GM21367 (cell line): ENCODE data around the gene IGSF22.

Source experiments
- ATAC-seq: cut with Tn5 transposase; IDR thresholded peaks from one replicate; pipeline ENCODE4 v1.9.1; 2021; ENCODE audit not compliant: unreplicated experiment

IGSF22 gene

GRCh38 chr11:18745251-18745650 lies 19.3 kb upstream of the IGSF22 start:
- ATAC-seq, result no peak

- no peak for ATAC-seq
Observed at GRCh38 chr11:18743900-18744514, 18.0 kb upstream of the IGSF22 start.

GRCh38 chr11:18743365-18743764 lies 17.4 kb upstream of the IGSF22 start:
- ATAC-seq, result no peak

- no peak for ATAC-seq
Observed at GRCh38 chr11:18741783-18742182, 15.8 kb upstream of the IGSF22 start.

GRCh38 chr11:18739685-18740084 lies 13.7 kb upstream of the IGSF22 start:
- ATAC-seq, result no peak

GRCh38 chr11:18737642-18738041 lies 11.7 kb upstream of the IGSF22 start:
- ATAC-seq, result no peak

- no peak for ATAC-seq
Observed at GRCh38 chr11:18736590-18737148, 10.7 kb upstream of the IGSF22 start.

GRCh38 chr11:18733202-18733601 lies 7.2 kb upstream of the IGSF22 start:
- no peak for ATAC-seq

GRCh38 chr11:18731949-18732821 lies 6.2 kb upstream of the IGSF22 start:
- ATAC-seq, result no peak

GRCh38 chr11:18731441-18731840 lies 5.5 kb upstream of the IGSF22 start:
- ATAC-seq, result no peak

GRCh38 chr11:18730020-18730419 lies 4.0 kb upstream of the IGSF22 start:
- ATAC-seq, result no peak

GRCh38 chr11:18729426-18729825 lies 3.4 kb upstream of the IGSF22 start:
- ATAC-seq, result no peak

GRCh38 chr11:18728658-18729057 lies 2.7 kb upstream of the IGSF22 start:
- no peak for ATAC-seq

- ATAC-seq, result no peak
Observed at GRCh38 chr11:18727479-18728236, 1.7 kb upstream of the IGSF22 start.

GRCh38 chr11:18723991-18724390 lies 2.0 kb downstream of the IGSF22 start:
- ATAC-seq, result no peak

- ATAC-seq, result no peak
Observed at GRCh38 chr11:18722293-18722637, 3.7 kb downstream of the IGSF22 start.

GRCh38 chr11:18721561-18722292 lies 4.3 kb downstream of the IGSF22 start:
- ATAC-seq, result peak; percentile 76

GRCh38 chr11:18720808-18721560 lies 5.0 kb downstream of the IGSF22 start:
- peak; percentile 62 for ATAC-seq

GRCh38 chr11:18720091-18720807 lies 5.7 kb downstream of the IGSF22 start:
- ATAC-seq, result no peak
